Spleen (tissue), 7 donors: ENCODE measurements around the gene RFPL3.

ENCODE experiments used
- CTCF ChIP-seq, 11 experiments: fragments of 200-600 bp in 7 of 11; fragments of 450-650 bp in 4 of 11; sonication (generic) in 4 of 11; IDR thresholded peaks in 8 of 11; conservative IDR thresholded peaks in 3 of 11; 1 replicate in 7 of 11; 2 replicates in 4 of 11; pipeline versions ENCODE4 v1.4.0 to v1.8.0; 2016 to 2021; ENCODE audit warnings: antibody characterized with exemption in 11 of 11, inconsistent platforms in 4 of 11, mild to moderate bottlenecking in 1 of 11
- POLR2A ChIP-seq, 3 donors: fragments of 450-650 bp; IDR thresholded peaks; one replicate each; pipeline ENCODE4 v1.5.1; 2017; ENCODE audit warnings: antibody characterized with exemption in 3 of 3, mild to moderate bottlenecking in 1 of 3
- POLR2AphosphoS5 ChIP-seq, 3 donors: sonication (generic); formaldehyde crosslinking; IDR thresholded peaks; one replicate each; pipeline ENCODE4 v1.5.1; 2017; ENCODE audit warnings: antibody characterized with exemption in 3 of 3
- donor health status: DM: no; HTN: no; CAD: no; lungs with moderate emphysema.
- donor health status: DM: no; HTN: no; CAD: no.
- donor health status: DM: no; HTN: no; CAD: no.

- no peak for TF ChIP-seq CTCF (IDR thresholded peaks at IDR 0.05 in 8 of 11, conservative IDR thresholded peaks at IDR 0.05 in 3 of 11)
- no peak for TF ChIP-seq POLR2A (IDR thresholded peaks at IDR 0.05)
- TF ChIP-seq POLR2AphosphoS5 (IDR thresholded peaks at IDR 0.05), result no peak
These were observed 49.5 kb upstream of the RFPL3 start for GRCh38 chr22:32308191-32308590.
